SU-DHL-6 (cell line): ENCODE results near the gene SLC19A1.

Experiments used
- H2AFZ ChIP-seq: fragments of 200-600 bp; sonication (generic); 2 replicates; pipeline ENCODE4 v1.6.1; 2014; ENCODE audit warnings: low read depth, mild to moderate bottlenecking, moderate library complexity, mixed read lengths, antibody characterized with exemption, low read length; ENCODE audit not compliant: severe bottlenecking
- H3F3A ChIP-seq: fragments of 200-600 bp; shearing (Covaris generic); 2 replicates; pipeline ENCODE4 v1.6.0; 2016; ENCODE audit warnings: antibody characterized with exemption, mild to moderate bottlenecking; ENCODE audit not compliant: insufficient read depth
- H3K27ac ChIP-seq: fragments of 200-600 bp; sonication (generic); 2 replicates; pipeline ENCODE4 v1.5.1; 2016; ENCODE audit warnings: low read depth, mild to moderate bottlenecking, low read length, moderate library complexity, mixed read lengths
- H3K27me3 ChIP-seq: fragments of 200-600 bp; sonication (generic), shearing (Covaris generic); 2 replicates; pipeline ENCODE4 v1.6.0; 2014; ENCODE audit warnings: mild to moderate bottlenecking, low read length
- H3K36me3 ChIP-seq: fragments of 200-600 bp; sonication (generic); 2 replicates; pipeline ENCODE4 v1.6.1; 2014; ENCODE audit warnings: mild to moderate bottlenecking, low read length, mixed read lengths
- H3K4me2 ChIP-seq: fragments of 300-600, 200-600 bp; shearing (Covaris generic), sonication (generic); 2 replicates; pipeline ENCODE4 v1.6.0; 2014; ENCODE audit warnings: low read length, low read depth, mild to moderate bottlenecking; ENCODE audit not compliant: poor library complexity, severe bottlenecking
- H3K4me3 ChIP-seq: fragments of 200-600 bp; sonication (generic); 2 replicates; pipeline ENCODE4 v1.5.1; 2014; ENCODE audit warnings: antibody characterized with exemption, low read length, mild to moderate bottlenecking, mixed read lengths; ENCODE audit not compliant: insufficient read depth, poor library complexity, severe bottlenecking
- H3K79me2 ChIP-seq: fragments of 200-600 bp; sonication (generic); 2 replicates; pipeline ENCODE4 v1.6.1; 2014; ENCODE audit warnings: mild to moderate bottlenecking, low read length, moderate library complexity; ENCODE audit not compliant: insufficient read depth
- H3K9ac ChIP-seq: fragments of 200-600 bp; sonication (generic); 2 replicates; pipeline ENCODE4 v1.7.0; 2014; ENCODE audit warnings: mild to moderate bottlenecking, low read length
- H3K9me2 ChIP-seq: fragments of 200-600 bp; sonication (generic); replicated peaks from 2 replicates; pipeline ENCODE4 v1.6.1; 2014; ENCODE audit warnings: low read length; ENCODE audit not compliant: insufficient read depth
- H3K9me3 ChIP-seq: fragments of 200-600 bp; sonication (generic); 2 replicates; pipeline ENCODE4 v1.6.1; 2014; ENCODE audit warnings: low read length, mixed read lengths; ENCODE audit not compliant: insufficient read depth
- H4K20me1 ChIP-seq: fragments of 200-600 bp; sonication (generic); 2 replicates; pipeline ENCODE4 v1.6.1; 2014; ENCODE audit warnings: low read depth, mild to moderate bottlenecking, antibody characterized with exemption, low read length, moderate library complexity, mixed read lengths
- EZH2phosphoT487 ChIP-seq: fragments of 200-600 bp; sonication (generic), shearing (Covaris generic); conservative IDR thresholded peaks from 2 replicates; pipeline ENCODE4 v1.6.1; 2018; ENCODE audit warnings: mild to moderate bottlenecking, antibody characterized with exemption, low read length, moderate library complexity, mixed read lengths
- TF ChIP-seq, protein P1 (sequence below): fragments of 200-600 bp; sonication (generic); IDR thresholded peaks from one replicate; pipeline ENCODE4 v1.5.1; 2017; ENCODE audit warnings: antibody characterized with exemption, mild to moderate bottlenecking, low read length, moderate library complexity; ENCODE audit not compliant: insufficient read depth, poor library complexity, severe bottlenecking

SLC19A1 gene

DNA sequence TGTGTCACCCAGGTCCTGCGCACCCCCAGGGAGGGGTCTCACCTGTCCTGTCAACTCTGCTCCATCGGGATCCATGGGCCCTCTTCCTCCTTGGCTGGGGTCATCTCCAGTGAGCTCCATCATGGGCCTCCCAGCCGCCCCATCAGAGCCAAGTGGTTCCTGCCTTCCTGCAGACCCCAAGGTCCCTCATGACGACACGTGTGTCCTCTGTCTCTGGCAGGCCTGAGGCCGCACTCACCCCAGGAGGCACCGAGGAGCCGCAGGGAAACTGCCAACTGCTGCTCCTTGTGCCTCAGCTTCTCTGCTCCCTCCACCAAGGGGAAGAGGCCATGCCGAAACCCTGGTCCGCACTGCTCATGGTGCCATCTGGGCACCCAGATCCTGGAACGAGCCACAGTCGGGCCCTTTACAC, 90.5 kb downstream of the SLC19A1 start:
- Histone ChIP-seq H3K36me3 (no peaks in the 10 kb centered on the region), H3K4me2 (no peak overlapping the region), H3K4me3 (no peak overlapping the region), H4K20me1 (no peaks in the 10 kb centered on the region), H3K9ac (no peak overlapping the region), H3K9me3 (peaks cover 5% of the 10 kb centered on the region; the same call in 1 of the 2 replicates), H3K27ac (no peak overlapping the region), H2AFZ (no peak overlapping the region), H3K27me3 (no peaks in the 10 kb centered on the region), H3K79me2 (no peaks in the 10 kb centered on the region), H3F3A (no peaks in the 10 kb centered on the region), H3K9me2 (no peaks in the 10 kb centered on the region)
- TF ChIP-seq, protein P1, sequence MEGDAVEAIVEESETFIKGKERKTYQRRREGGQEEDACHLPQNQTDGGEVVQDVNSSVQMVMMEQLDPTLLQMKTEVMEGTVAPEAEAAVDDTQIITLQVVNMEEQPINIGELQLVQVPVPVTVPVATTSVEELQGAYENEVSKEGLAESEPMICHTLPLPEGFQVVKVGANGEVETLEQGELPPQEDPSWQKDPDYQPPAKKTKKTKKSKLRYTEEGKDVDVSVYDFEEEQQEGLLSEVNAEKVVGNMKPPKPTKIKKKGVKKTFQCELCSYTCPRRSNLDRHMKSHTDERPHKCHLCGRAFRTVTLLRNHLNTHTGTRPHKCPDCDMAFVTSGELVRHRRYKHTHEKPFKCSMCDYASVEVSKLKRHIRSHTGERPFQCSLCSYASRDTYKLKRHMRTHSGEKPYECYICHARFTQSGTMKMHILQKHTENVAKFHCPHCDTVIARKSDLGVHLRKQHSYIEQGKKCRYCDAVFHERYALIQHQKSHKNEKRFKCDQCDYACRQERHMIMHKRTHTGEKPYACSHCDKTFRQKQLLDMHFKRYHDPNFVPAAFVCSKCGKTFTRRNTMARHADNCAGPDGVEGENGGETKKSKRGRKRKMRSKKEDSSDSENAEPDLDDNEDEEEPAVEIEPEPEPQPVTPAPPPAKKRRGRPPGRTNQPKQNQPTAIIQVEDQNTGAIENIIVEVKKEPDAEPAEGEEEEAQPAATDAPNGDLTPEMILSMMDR: no peak
- TF ChIP-seq EZH2phosphoT487: no peak

DNA sequence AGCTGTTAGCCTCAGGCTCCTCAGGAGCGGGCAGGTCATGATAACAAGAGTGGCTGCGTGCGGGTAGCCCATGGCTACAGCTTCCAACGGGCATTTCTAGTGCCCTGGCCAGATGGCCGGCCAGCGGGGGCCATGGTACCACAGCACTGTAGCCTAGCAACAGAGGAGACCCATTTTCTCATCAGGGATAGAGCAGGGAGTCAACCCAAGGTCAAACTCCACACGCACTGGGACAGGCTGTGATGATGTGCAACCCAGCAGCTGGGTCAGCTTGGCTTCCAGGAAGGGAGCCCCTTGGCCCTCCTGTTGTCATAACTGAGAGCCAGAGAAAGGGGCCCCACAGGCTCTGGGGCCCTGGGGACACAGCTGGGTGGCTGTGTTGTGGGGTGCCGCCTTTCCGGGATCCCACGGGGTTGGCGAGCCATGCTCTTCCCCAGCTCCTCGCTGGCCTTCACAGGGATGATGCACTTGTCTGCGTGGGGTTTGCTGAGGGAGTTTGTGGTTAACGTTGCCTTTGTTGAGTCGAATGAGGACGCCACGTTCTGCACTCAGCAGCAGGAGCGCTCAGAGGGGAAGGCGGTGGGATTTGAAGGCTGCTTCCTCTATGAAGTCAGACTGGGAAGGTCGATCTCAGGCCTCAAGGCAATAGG, 91.0 kb downstream of the SLC19A1 start:
- H3K27ac ChIP-seq: no peak overlapping the region
- peaks cover 5% of the 10 kb centered on the region; the same call in 1 of the 2 replicates for H3K9me3 ChIP-seq
- H3K27me3 ChIP-seq: no peaks in the 10 kb centered on the region
- no peak overlapping the region for H3K9ac ChIP-seq
- no peaks in the 10 kb centered on the region for H4K20me1 ChIP-seq
- no peaks in the 10 kb centered on the region for H3K9me2 ChIP-seq
- H3K79me2 ChIP-seq: no peaks in the 10 kb centered on the region
- TF ChIP-seq EZH2phosphoT487: no peak
- TF ChIP-seq, protein P1: no peak
- H3K4me3 ChIP-seq: no peak overlapping the region
- no peak overlapping the region for H2AFZ ChIP-seq
- no peak overlapping the region for H3K4me2 ChIP-seq
- no peaks in the 10 kb centered on the region for H3F3A ChIP-seq
- no peaks in the 10 kb centered on the region for H3K36me3 ChIP-seq

DNA sequence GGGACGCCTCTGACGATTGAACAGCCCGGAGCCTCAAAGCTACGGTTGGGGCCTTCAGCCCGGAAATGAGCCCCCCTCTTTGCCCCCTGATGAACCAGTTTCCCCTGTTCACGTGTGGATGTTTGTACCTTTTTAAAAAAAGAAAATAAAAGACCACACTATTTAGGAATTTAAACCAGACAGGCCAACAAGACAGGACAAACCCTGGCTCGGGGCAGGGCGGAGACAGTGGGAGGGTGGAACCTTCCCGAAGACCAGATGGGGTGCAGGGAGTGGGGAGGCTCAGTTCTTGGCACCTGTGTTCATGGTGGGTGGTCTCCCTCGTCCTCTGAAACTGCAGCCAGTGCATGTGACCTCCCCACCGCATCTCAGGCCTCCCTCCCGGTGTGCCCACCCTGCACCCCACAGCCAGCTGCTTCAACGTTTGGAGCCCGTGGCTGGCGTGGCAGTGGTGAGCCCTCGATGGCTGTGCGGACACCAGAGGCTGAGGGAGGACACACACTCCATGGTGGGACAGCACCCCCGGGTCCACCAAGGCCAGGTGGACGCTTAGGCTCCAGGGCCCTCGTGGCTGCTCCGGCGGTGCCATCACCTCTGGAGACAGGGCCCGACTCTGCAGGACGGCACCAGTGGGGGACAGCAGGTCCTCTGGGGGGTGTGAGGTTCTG, 91.7 kb downstream of the SLC19A1 start:
- Histone ChIP-seq H3K36me3 (no peaks in the 10 kb centered on the region), H3K4me2 (no peak overlapping the region), H3K9me2 (no peaks in the 10 kb centered on the region), H3K4me3 (no peak overlapping the region), H3F3A (no peaks in the 10 kb centered on the region), H3K27me3 (no peaks in the 10 kb centered on the region), H2AFZ (no peak overlapping the region), H3K79me2 (no peaks in the 10 kb centered on the region), H4K20me1 (no peaks in the 10 kb centered on the region), H3K9ac (no peak overlapping the region), H3K27ac (no peak overlapping the region), H3K9me3 (peaks cover 5% of the 10 kb centered on the region; the same call in 1 of the 2 replicates)
- TF ChIP-seq, protein P1: no peak
- no peak for TF ChIP-seq EZH2phosphoT487
